Hepatocyte (in vitro differentiated cells): ENCODE measurements around the gene MAPK6. TPM values are rescaled to one million over a fixed set of nuclear protein-coding genes. Genes with fewer than 3 reads are reported as not detected.

ENCODE experiments used
- DNase-seq: peaks from one replicate; pipeline ENCODE4 v3.0.0-alpha.2; 2016; ENCODE audit warnings: low spot score
- H2AFZ ChIP-seq: fragments of 200-600 bp; sonication (generic); 2 replicates; pipeline ENCODE4 v1.6.0; 2016; ENCODE audit warnings: antibody characterized with exemption, mild to moderate bottlenecking
- H3K27ac ChIP-seq: fragments of 200-600 bp; sonication (generic); 2 replicates; pipeline ENCODE4 v1.5.1; 2016; ENCODE audit warnings: mild to moderate bottlenecking
- H3K27me3 ChIP-seq: fragments of 200-600 bp; sonication (generic); 2 replicates; pipeline ENCODE4 v1.6.1; 2016
- H3K36me3 ChIP-seq: fragments of 200-600 bp; sonication (generic); replicated peaks from 2 replicates; pipeline ENCODE4 v1.5.1; 2016; ENCODE audit warnings: low read depth; ENCODE audit not compliant: insufficient read depth
- H3K4me1 ChIP-seq: fragments of 200-600 bp; sonication (generic); 2 replicates; pipeline ENCODE4 v1.5.1; 2016; ENCODE audit warnings: mild to moderate bottlenecking, moderate library complexity; ENCODE audit not compliant: insufficient read depth
- H3K4me2 ChIP-seq: fragments of 200-600 bp; sonication (generic); 2 replicates; pipeline ENCODE4 v1.6.0; 2016
- H3K4me3 ChIP-seq: fragments of 200-600 bp; sonication (generic); 2 replicates; pipeline ENCODE4 v1.5.1; 2016; ENCODE audit warnings: mild to moderate bottlenecking
- H3K79me2 ChIP-seq: fragments of 200-600 bp; sonication (generic); 2 replicates; pipeline ENCODE4 v1.6.0; 2017; ENCODE audit warnings: mild to moderate bottlenecking
- H3K9me2 ChIP-seq: fragments of 200-600 bp; sonication (generic); replicated peaks from 2 replicates; pipeline ENCODE4 v1.6.0; 2017; ENCODE audit warnings: mild to moderate bottlenecking; ENCODE audit not compliant: insufficient read depth
- H3K9me3 ChIP-seq: fragments of 200-600 bp; sonication (generic); 2 replicates; pipeline ENCODE4 v1.5.1; 2016; ENCODE audit warnings: low read depth, mild to moderate bottlenecking
- H4K20me1 ChIP-seq: fragments of 200-600 bp; sonication (generic); 2 replicates; pipeline ENCODE4 v1.6.0; 2016; ENCODE audit warnings: mild to moderate bottlenecking; ENCODE audit not compliant: insufficient read depth, poor library complexity, severe bottlenecking
- CTCF ChIP-seq: fragments of 200-600 bp; sonication (generic); IDR thresholded peaks from 2 replicates; pipeline ENCODE4 v1.5.1; 2016; ENCODE audit warnings: antibody characterized with exemption, mild to moderate bottlenecking; ENCODE audit not compliant: poor library complexity
- EZH2 ChIP-seq: fragments of 200-600 bp; sonication (generic); IDR thresholded peaks from 2 replicates; pipeline ENCODE4 v1.6.1; 2016; ENCODE audit warnings: antibody characterized with exemption, mild to moderate bottlenecking, borderline replicate concordance
- EZH2phosphoT487 ChIP-seq: fragments of 200-600 bp; sonication (generic); IDR thresholded peaks from one replicate; pipeline ENCODE4 v1.6.1; 2018; ENCODE audit warnings: antibody characterized with exemption, mild to moderate bottlenecking, low read depth, moderate library complexity; ENCODE audit not compliant: unreplicated experiment, severe bottlenecking
- WGBS: methylation state at CpG from one replicate; pipeline ENCODE4 v1.1.6; 2016; ENCODE audit warnings: low lambda C conversion rate; ENCODE audit errors: missing lambda C conversion rate; 5-methylcytosine and 5-hydroxymethylcytosine counted together
- polyA plus RNA-seq: library from polyadenylated mRNA; unstranded; fragments of >200 nt; fragmentation: Nextera tagmentation; extraction: Ambion mirVana; gene quantifications from 2 replicates; pipeline ENCODE4 v1.2.1, GENCODE V29; 2016
- total RNA-seq: library from RNA; depleted of rRNA; stranded (reverse); fragments of >200 nt; gene quantifications from 2 replicates; pipeline ENCODE4 v1.2.3, GENCODE V29; 2014

MAPK6 gene
- total and polyA plus RNA-seq, 2 experiments from 2014 or later = 37.8 to 123 TPM

GRCh38 chr15:52013151-52013791 is 5.7 kb upstream of the MAPK6 start:
- no peaks in the 10 kb centered on the region for H3K79me2 ChIP-seq
- no peak overlapping the region for H3K4me3 ChIP-seq
- no peak for DNase-seq
- no peaks in the 10 kb centered on the region for H4K20me1 ChIP-seq
- no peak overlapping the region for H3K27ac ChIP-seq
- no peaks in the 10 kb centered on the region for H3K9me2 ChIP-seq
- H3K4me1 ChIP-seq = no peaks in the 10 kb centered on the region
- no peaks in the 10 kb centered on the region for H3K27me3 ChIP-seq
- H3K36me3 ChIP-seq = no peaks in the 10 kb centered on the region
- no peak overlapping the region for H2AFZ ChIP-seq
- WGBS = 89% methylated on average over 3 of the region's 3 CpGs
- no peak for TF ChIP-seq EZH2phosphoT487
- no peak for TF ChIP-seq EZH2
- no peak for TF ChIP-seq CTCF
- H3K4me2 ChIP-seq = no peak overlapping the region
- H3K9me3 ChIP-seq = no peaks in the 10 kb centered on the region

- H3K27ac ChIP-seq = no peak overlapping the region
- no peaks in the 10 kb centered on the region for H3K9me2 ChIP-seq
- H2AFZ ChIP-seq = no peak overlapping the region
- TF ChIP-seq EZH2 (no peak), EZH2phosphoT487 (no peak), CTCF (no peak)
- no peaks in the 10 kb centered on the region for H3K36me3 ChIP-seq
- no peak overlapping the region for H3K4me2 ChIP-seq
- H3K9me3 ChIP-seq = no peaks in the 10 kb centered on the region
- H4K20me1 ChIP-seq = no peaks in the 10 kb centered on the region
- H3K4me1 ChIP-seq = no peaks in the 10 kb centered on the region
- H3K4me3 ChIP-seq = no peak overlapping the region
- WGBS = 93% methylated on average over 1 of the region's 1 CpG
- no peak for DNase-seq
- no peaks in the 10 kb centered on the region for H3K27me3 ChIP-seq
- H3K79me2 ChIP-seq = no peaks in the 10 kb centered on the region
Observed at GRCh38 chr15:52014616-52015015, 4.4 kb upstream of the MAPK6 start.

GRCh38 chr15:52016316-52016715 is 2.7 kb upstream of the MAPK6 start:
- no peak overlapping the region for H2AFZ ChIP-seq
- 93% methylated on average over 2 of the region's 2 CpGs for WGBS
- H3K9me3 ChIP-seq = no peaks in the 10 kb centered on the region
- no peak overlapping the region for H3K27ac ChIP-seq
- H3K4me1 ChIP-seq = no peaks in the 10 kb centered on the region
- H3K36me3 ChIP-seq = no peaks in the 10 kb centered on the region
- no peaks in the 10 kb centered on the region for H3K9me2 ChIP-seq
- no peak for DNase-seq
- no peaks in the 10 kb centered on the region for H3K27me3 ChIP-seq
- no peak for TF ChIP-seq CTCF
- TF ChIP-seq EZH2phosphoT487 = no peak
- TF ChIP-seq EZH2 = no peak
- no peak overlapping the region for H3K4me2 ChIP-seq
- no peak overlapping the region for H3K4me3 ChIP-seq
- H4K20me1 ChIP-seq = peaks cover under 1% of the 10 kb centered on the region
- peaks cover 12% of the 10 kb centered on the region for H3K79me2 ChIP-seq
